ENCODE measurements around the gene CPNE4.

Gene CPNE4

GRCh38 chr3:131850223-131850622 lies 184.6 kb downstream of the CPNE4 start:
- no peak for TF ChIP-seq SIN3A (IDR thresholded peaks at IDR 0.05; ENCODE audit: borderline replicate concordance, insufficient read depth, low read length)
- TF ChIP-seq FOXP2 (optimal IDR thresholded peaks at IDR 0.05; ENCODE audit: borderline replicate concordance, extremely low read depth, extremely low read length, insufficient read depth) = no peak
- TF ChIP-seq POLR2AphosphoS5 (IDR thresholded peaks at IDR 0.05; ENCODE audit: low read depth, low read length) = no peak
- TF ChIP-seq TAF1 (IDR thresholded peaks at IDR 0.05; ENCODE audit: borderline replicate concordance, insufficient read depth, low read length) = no peak
- no peak for TF ChIP-seq REST (IDR thresholded peaks at IDR 0.05; ENCODE audit: insufficient read depth in 1 of 2, low read depth in 2 of 2, low read length in 2 of 2)

GRCh38 chr3:131849616-131850015 lies 185.2 kb downstream of the CPNE4 start:
- TF ChIP-seq TAF1 (IDR thresholded peaks at IDR 0.05; ENCODE audit: borderline replicate concordance, insufficient read depth, low read length) = no peak
- no peak for TF ChIP-seq SIN3A (IDR thresholded peaks at IDR 0.05; ENCODE audit: borderline replicate concordance, insufficient read depth, low read length)
- TF ChIP-seq POLR2AphosphoS5 (IDR thresholded peaks at IDR 0.05; ENCODE audit: low read depth, low read length) = no peak
- no peak for TF ChIP-seq FOXP2 (optimal IDR thresholded peaks at IDR 0.05; ENCODE audit: borderline replicate concordance, extremely low read depth, extremely low read length, insufficient read depth)
- TF ChIP-seq REST (IDR thresholded peaks at IDR 0.05; ENCODE audit: insufficient read depth in 1 of 2, low read depth in 2 of 2, low read length in 2 of 2) = no peak

GRCh38 chr3:131847966-131848510 lies 186.8 kb downstream of the CPNE4 start:
- TF ChIP-seq SIN3A (IDR thresholded peaks at IDR 0.05; ENCODE audit: borderline replicate concordance, insufficient read depth, low read length) (no peak), POLR2AphosphoS5 (IDR thresholded peaks at IDR 0.05; ENCODE audit: low read depth, low read length) (no peak), TAF1 (IDR thresholded peaks at IDR 0.05; ENCODE audit: borderline replicate concordance, insufficient read depth, low read length) (no peak), FOXP2 (optimal IDR thresholded peaks at IDR 0.05; ENCODE audit: borderline replicate concordance, extremely low read depth, extremely low read length, insufficient read depth) (no peak), REST (IDR thresholded peaks at IDR 0.05; ENCODE audit: insufficient read depth in 1 of 2, low read depth in 2 of 2, low read length in 2 of 2) (no peak)

GRCh38 chr3:131846296-131846924 lies 188.4 kb downstream of the CPNE4 start:
- TF ChIP-seq SIN3A (IDR thresholded peaks at IDR 0.05; ENCODE audit: borderline replicate concordance, insufficient read depth, low read length) (no peak), REST (IDR thresholded peaks at IDR 0.05; ENCODE audit: insufficient read depth in 1 of 2, low read depth in 2 of 2, low read length in 2 of 2) (no peak), TAF1 (IDR thresholded peaks at IDR 0.05; ENCODE audit: borderline replicate concordance, insufficient read depth, low read length) (no peak), FOXP2 (optimal IDR thresholded peaks at IDR 0.05; ENCODE audit: borderline replicate concordance, extremely low read depth, extremely low read length, insufficient read depth) (no peak), POLR2AphosphoS5 (IDR thresholded peaks at IDR 0.05; ENCODE audit: low read depth, low read length) (no peak)
